Activated CD4-positive, alpha-beta memory T cell treated with anti-CD3 and anti-CD28 coated beads, Interleukin-2, amount 10 ng/mL, durations not matched to agents 7 days and 5 days (primary cell): ENCODE measurements around the gene GALNT14. TPM values are rescaled to one million over a fixed set of nuclear protein-coding genes. Genes with fewer than 3 reads are reported as not detected.

Experiments used
- CTCF ChIA-PET: fragments of 350-600 bp; sonication (Branson Sonifier 250); formaldehyde crosslinking; loops from one replicate; lab custom pipeline; 2021; ENCODE audit warnings: antibody characterized with exemption, inconsistent platforms; lab: Charles Lee
- POLR2A ChIA-PET: fragments of 350-600 bp; sonication (Branson Sonifier 250); formaldehyde crosslinking; loops from one replicate; lab custom pipeline; 2021; ENCODE audit warnings: antibody characterized with exemption; lab: Charles Lee
- DNase-seq: peaks from one replicate; pipeline ENCODE4 v3.0.0-alpha.2; 2020
- H3K27ac Mint-ChIP-seq: one replicate; pipeline ENCODE4 v1.8.0; 2021; ENCODE audit warnings: mild to moderate bottlenecking, mixed read lengths
- H3K27me3 Mint-ChIP-seq: one replicate; pipeline ENCODE4 v1.8.0; 2021; ENCODE audit warnings: mixed read lengths
- H3K36me3 Mint-ChIP-seq: one replicate; pipeline ENCODE4 v1.8.0; 2021; ENCODE audit warnings: low read depth, mixed read lengths
- H3K4me1 Mint-ChIP-seq: one replicate; pipeline ENCODE4 v1.8.0; 2021; ENCODE audit warnings: mixed read lengths
- H3K4me3 Mint-ChIP-seq: one replicate; pipeline ENCODE4 v1.8.0; 2021; ENCODE audit warnings: mild to moderate bottlenecking, mixed read lengths
- H3K9me3 Mint-ChIP-seq: one replicate; pipeline ENCODE4 v1.8.0; 2021; ENCODE audit warnings: mixed read lengths
- total RNA-seq, 2 experiments: library from RNA; stranded (reverse); gene quantifications; one replicate each; pipeline ENCODE4 v1.2.3, GENCODE V29; 2021

Gene GALNT14
- total RNA-seq, 2 experiments from 2014 or later, result not detected

- ChIA-PET CTCF (no interaction called here), POLR2A (no interaction called here)
Measured at GRCh38 chr2:31078011-31078410, 60.2 kb downstream of the GALNT14 start.

GRCh38 chr2:31075941-31076590, 62.2 kb downstream of the GALNT14 start:
- H3K27me3 Mint-ChIP-seq, result peaks cover 19% of the 10 kb centered on the region
- POLR2A ChIA-PET, result no interaction called here
- H3K9me3 Mint-ChIP-seq, result no peaks in the 10 kb centered on the region
- no peak for DNase-seq
- no peaks in the 10 kb centered on the region for H3K36me3 Mint-ChIP-seq
- H3K27ac Mint-ChIP-seq, result no peak overlapping the region
- CTCF ChIA-PET, result no interaction called here
- no peak overlapping the region for H3K4me3 Mint-ChIP-seq
- peaks cover 2% of the 10 kb centered on the region for H3K4me1 Mint-ChIP-seq

More at GRCh38 chr2:31078011-31078410, 60.2 kb downstream of the GALNT14 start:
- Mint-ChIP-seq H3K4me3 (no peak overlapping the region), H3K27ac (no peak overlapping the region), H3K9me3 (no peaks in the 10 kb centered on the region), H3K27me3 (peaks cover 22% of the 10 kb centered on the region), H3K4me1 (no peaks in the 10 kb centered on the region), H3K36me3 (no peaks in the 10 kb centered on the region)
- DNase-seq, result no peak

- Mint-ChIP-seq H3K9me3 (no peaks in the 10 kb centered on the region), H3K4me3 (no peak overlapping the region), H3K27me3 (peaks cover 13% of the 10 kb centered on the region), H3K4me1 (peaks cover 2% of the 10 kb centered on the region), H3K27ac (no peak overlapping the region), H3K36me3 (no peaks in the 10 kb centered on the region)
- DNase-seq, result no peak
- ChIA-PET CTCF (no interaction called here), POLR2A (no interaction called here)
Measured at GRCh38 chr2:31075431-31075830, 62.8 kb downstream of the GALNT14 start.

- peaks cover 2% of the 10 kb centered on the region for H3K4me1 Mint-ChIP-seq
- H3K9me3 Mint-ChIP-seq, result no peaks in the 10 kb centered on the region
- ChIA-PET POLR2A (no interaction called here), CTCF (no interaction called here)
- H3K27ac Mint-ChIP-seq, result no peak overlapping the region
- no peaks in the 10 kb centered on the region for H3K36me3 Mint-ChIP-seq
- DNase-seq, result no peak
- H3K27me3 Mint-ChIP-seq, result no peaks in the 10 kb centered on the region
- no peak overlapping the region for H3K4me3 Mint-ChIP-seq
Measured at GRCh38 chr2:31071741-31072140, 66.5 kb downstream of the GALNT14 start.

- H3K27me3 Mint-ChIP-seq, result no peaks in the 10 kb centered on the region
- H3K4me3 Mint-ChIP-seq, result no peak overlapping the region
- POLR2A ChIA-PET, result no interaction called here
- H3K4me1 Mint-ChIP-seq, result peaks cover 2% of the 10 kb centered on the region
- no peaks in the 10 kb centered on the region for H3K36me3 Mint-ChIP-seq
- no peak for DNase-seq
- no peaks in the 10 kb centered on the region for H3K9me3 Mint-ChIP-seq
- no peak overlapping the region for H3K27ac Mint-ChIP-seq
- CTCF ChIA-PET, result no interaction called here
Measured at GRCh38 chr2:31070339-31071125, 67.7 kb downstream of the GALNT14 start.

GRCh38 chr2:31069643-31070325, 68.5 kb downstream of the GALNT14 start:
- Mint-ChIP-seq H3K27ac (no peak overlapping the region), H3K9me3 (no peaks in the 10 kb centered on the region), H3K4me3 (no peak overlapping the region), H3K4me1 (peaks cover 2% of the 10 kb centered on the region), H3K27me3 (no peaks in the 10 kb centered on the region), H3K36me3 (no peaks in the 10 kb centered on the region)
- ChIA-PET POLR2A (no interaction called here), CTCF (no interaction called here)
- no peak for DNase-seq

- no peak overlapping the region for H3K4me3 Mint-ChIP-seq
- H3K4me1 Mint-ChIP-seq, result peaks cover 2% of the 10 kb centered on the region
- H3K27ac Mint-ChIP-seq, result no peak overlapping the region
- no peak for DNase-seq
- peaks cover 3% of the 10 kb centered on the region for H3K27me3 Mint-ChIP-seq
- POLR2A ChIA-PET, result no interaction called here
- CTCF ChIA-PET, result no interaction called here
- H3K9me3 Mint-ChIP-seq, result no peaks in the 10 kb centered on the region
- H3K36me3 Mint-ChIP-seq, result no peaks in the 10 kb centered on the region
Measured at GRCh38 chr2:31067259-31067658, 71.0 kb downstream of the GALNT14 start.

- peaks cover 5% of the 10 kb centered on the region for H3K27me3 Mint-ChIP-seq
- H3K4me3 Mint-ChIP-seq, result no peak overlapping the region
- no peaks in the 10 kb centered on the region for H3K4me1 Mint-ChIP-seq
- ChIA-PET POLR2A (no interaction called here), CTCF (no interaction called here)
- no peaks in the 10 kb centered on the region for H3K36me3 Mint-ChIP-seq
- H3K9me3 Mint-ChIP-seq, result no peaks in the 10 kb centered on the region
- H3K27ac Mint-ChIP-seq, result no peak overlapping the region
- no peak for DNase-seq
Measured at GRCh38 chr2:31066551-31066950, 71.7 kb downstream of the GALNT14 start.

GRCh38 chr2:31066086-31066485, 72.2 kb downstream of the GALNT14 start:
- ChIA-PET POLR2A (no interaction called here), CTCF (no interaction called here)
- Mint-ChIP-seq H3K9me3 (no peaks in the 10 kb centered on the region), H3K27me3 (peaks cover 5% of the 10 kb centered on the region), H3K4me1 (no peaks in the 10 kb centered on the region), H3K4me3 (no peak overlapping the region), H3K36me3 (no peaks in the 10 kb centered on the region), H3K27ac (no peak overlapping the region)
- no peak for DNase-seq

GRCh38 chr2:31065356-31065755, 72.9 kb downstream of the GALNT14 start:
- CTCF ChIA-PET, result interaction anchor here (1.1 kb wide), 1 partner anchor 105 kb away, joined by 3 read pairs; no protein-coding TSS in a partner anchor
- peaks cover 7% of the 10 kb centered on the region for H3K27me3 Mint-ChIP-seq
- no peaks in the 10 kb centered on the region for H3K4me1 Mint-ChIP-seq
- H3K9me3 Mint-ChIP-seq, result no peaks in the 10 kb centered on the region
- H3K36me3 Mint-ChIP-seq, result no peaks in the 10 kb centered on the region
- no peak overlapping the region for H3K27ac Mint-ChIP-seq
- H3K4me3 Mint-ChIP-seq, result no peak overlapping the region
- POLR2A ChIA-PET, result no interaction called here
- no peak for DNase-seq

- H3K4me1 Mint-ChIP-seq, result no peaks in the 10 kb centered on the region
- H3K4me3 Mint-ChIP-seq, result no peak overlapping the region
- peaks cover 7% of the 10 kb centered on the region for H3K27me3 Mint-ChIP-seq
- ChIA-PET CTCF (no interaction called here), POLR2A (no interaction called here)
- no peaks in the 10 kb centered on the region for H3K36me3 Mint-ChIP-seq
- DNase-seq, result no peak
- no peaks in the 10 kb centered on the region for H3K9me3 Mint-ChIP-seq
- H3K27ac Mint-ChIP-seq, result no peak overlapping the region
Measured at GRCh38 chr2:31060397-31060796, 77.8 kb downstream of the GALNT14 start.

- no peak for DNase-seq
- ChIA-PET POLR2A (no interaction called here), CTCF (no interaction called here)
- H3K4me1 Mint-ChIP-seq, result no peaks in the 10 kb centered on the region
- no peak overlapping the region for H3K27ac Mint-ChIP-seq
- H3K27me3 Mint-ChIP-seq, result peaks cover 8% of the 10 kb centered on the region
- H3K4me3 Mint-ChIP-seq, result no peak overlapping the region
- H3K36me3 Mint-ChIP-seq, result no peaks in the 10 kb centered on the region
- no peaks in the 10 kb centered on the region for H3K9me3 Mint-ChIP-seq
Measured at GRCh38 chr2:31058096-31059035, 79.9 kb downstream of the GALNT14 start.
